ENCODE measurements around the gene TANC1.

Gene TANC1

DNA sequence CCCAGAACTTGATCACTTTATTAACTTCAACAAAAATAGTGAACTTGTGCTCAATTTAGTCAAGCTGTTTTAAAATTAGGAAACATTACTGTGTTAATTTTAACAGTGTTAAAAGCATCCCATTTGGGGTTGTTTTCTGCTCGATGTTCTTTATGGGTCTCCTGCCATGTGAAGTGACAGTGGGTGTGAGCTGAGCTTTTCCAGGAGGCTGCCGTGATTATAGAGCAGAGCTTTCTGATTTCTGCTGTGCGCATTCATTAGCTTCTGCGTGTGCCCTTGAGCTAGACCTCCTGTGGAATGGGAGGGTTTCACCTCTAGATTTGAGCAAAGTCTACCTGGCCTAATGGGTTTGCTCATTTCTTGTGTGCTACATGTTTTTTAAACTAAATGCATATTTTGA lies 196.6 kb downstream of the TANC1 start:
- no peak overlapping the region for H3K27ac ChIP-seq (ENCODE audit: low read depth, low read length)
- H3K4me3 ChIP-seq (ENCODE audit: low read depth in 1 of 5, low read length in 5 of 5) = no peak overlapping the region
- peaks cover under 1 to 11% (median 4%) of the 10 kb centered on the region in 5 donors for H3K36me3 ChIP-seq (ENCODE audit: control insufficient read depth in 5 of 5, insufficient read depth in 5 of 5, low read length in 5 of 5)
- H3K27me3 ChIP-seq (ENCODE audit: control insufficient read depth in 5 of 5, insufficient read depth in 4 of 5, low read length in 5 of 5) = no peaks in the 10 kb centered on the region
- peaks cover 0 to 16% (median 3%) of the 10 kb centered on the region in 5 donors for H3K4me1 ChIP-seq (ENCODE audit: control insufficient read depth in 5 of 5, insufficient read depth in 5 of 5, low read length in 5 of 5)
- H3K9ac ChIP-seq (ENCODE audit: low read length in 5 of 5) = no peak overlapping the region
- H3K9me3 ChIP-seq (ENCODE audit: control insufficient read depth in 5 of 5, low read length in 5 of 5) = peaks cover 0 to 3% (median 0%) of the 10 kb centered on the region in 5 donors

DNA sequence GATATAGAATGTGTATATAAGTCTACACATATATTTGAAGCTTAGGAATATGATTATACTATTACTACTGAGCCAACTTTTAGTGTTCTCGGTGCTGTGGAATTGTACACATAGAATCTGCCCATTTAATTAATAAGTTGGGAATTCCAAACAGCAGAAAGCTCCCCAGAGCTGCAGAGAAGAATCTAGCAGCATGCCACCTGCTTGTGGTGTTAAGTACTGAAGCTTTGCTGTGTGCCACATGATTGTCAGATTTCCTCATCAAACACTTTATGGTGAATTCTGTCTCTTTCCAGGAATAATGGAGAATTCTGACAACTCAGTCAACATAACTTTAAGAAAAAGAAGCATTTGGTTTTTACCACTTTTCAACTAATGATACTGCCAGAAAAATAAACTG lies 200.3 kb downstream of the TANC1 start:
- H3K9ac ChIP-seq (ENCODE audit: low read length in 5 of 5) = no peak overlapping the region
- H3K4me1 ChIP-seq (ENCODE audit: control insufficient read depth in 5 of 5, insufficient read depth in 5 of 5, low read length in 5 of 5) = peaks cover 2 to 19% (median 10%) of the 10 kb centered on the region in 5 donors
- H3K9me3 ChIP-seq (ENCODE audit: control insufficient read depth in 5 of 5, low read length in 5 of 5) = peaks cover 0 to 3% (median 0%) of the 10 kb centered on the region in 5 donors
- no peaks in the 10 kb centered on the region for H3K27me3 ChIP-seq (ENCODE audit: control insufficient read depth in 5 of 5, insufficient read depth in 4 of 5, low read length in 5 of 5)
- no peak overlapping the region for H3K27ac ChIP-seq (ENCODE audit: low read depth, low read length)
- no peak overlapping the region for H3K4me3 ChIP-seq (ENCODE audit: low read depth in 1 of 5, low read length in 5 of 5)
- H3K36me3 ChIP-seq (ENCODE audit: control insufficient read depth in 5 of 5, insufficient read depth in 5 of 5, low read length in 5 of 5) = peaks cover 3 to 15% (median 12%) of the 10 kb centered on the region in 5 donors

DNA sequence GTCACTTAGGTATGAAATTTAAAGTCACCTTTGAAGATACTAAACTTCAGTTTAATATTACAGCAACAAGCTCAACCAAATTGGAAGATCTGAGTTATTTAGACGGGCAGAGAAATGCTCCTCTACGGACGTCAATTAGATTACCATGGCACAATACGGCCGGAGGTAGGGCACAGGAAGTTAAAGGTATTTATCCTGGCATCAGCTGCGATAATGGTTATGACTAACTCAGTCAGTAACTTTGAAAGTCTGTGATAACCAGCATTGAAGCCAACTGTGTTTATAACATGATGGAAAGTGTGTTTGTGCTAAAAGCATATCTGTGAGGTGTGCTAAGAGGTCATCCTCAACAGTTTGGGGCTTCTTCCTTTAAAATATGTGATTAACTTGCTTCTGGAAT lies 200.7 kb downstream of the TANC1 start:
- Histone ChIP-seq H3K4me1 (ENCODE audit: control insufficient read depth in 5 of 5, insufficient read depth in 5 of 5, low read length in 5 of 5) (peaks cover 2 to 18% (median 10%) of the 10 kb centered on the region in 5 donors), H3K36me3 (ENCODE audit: control insufficient read depth in 5 of 5, insufficient read depth in 5 of 5, low read length in 5 of 5) (peaks cover 3 to 20% (median 17%) of the 10 kb centered on the region in 5 donors), H3K27me3 (ENCODE audit: control insufficient read depth in 5 of 5, insufficient read depth in 4 of 5, low read length in 5 of 5) (no peaks in the 10 kb centered on the region), H3K9me3 (ENCODE audit: control insufficient read depth in 5 of 5, low read length in 5 of 5) (peaks cover 0 to 3% (median 0%) of the 10 kb centered on the region in 5 donors), H3K27ac (ENCODE audit: low read depth, low read length) (no peak overlapping the region), H3K4me3 (ENCODE audit: low read depth in 1 of 5, low read length in 5 of 5) (no peak overlapping the region), H3K9ac (ENCODE audit: low read length in 5 of 5) (no peak overlapping the region)

DNA sequence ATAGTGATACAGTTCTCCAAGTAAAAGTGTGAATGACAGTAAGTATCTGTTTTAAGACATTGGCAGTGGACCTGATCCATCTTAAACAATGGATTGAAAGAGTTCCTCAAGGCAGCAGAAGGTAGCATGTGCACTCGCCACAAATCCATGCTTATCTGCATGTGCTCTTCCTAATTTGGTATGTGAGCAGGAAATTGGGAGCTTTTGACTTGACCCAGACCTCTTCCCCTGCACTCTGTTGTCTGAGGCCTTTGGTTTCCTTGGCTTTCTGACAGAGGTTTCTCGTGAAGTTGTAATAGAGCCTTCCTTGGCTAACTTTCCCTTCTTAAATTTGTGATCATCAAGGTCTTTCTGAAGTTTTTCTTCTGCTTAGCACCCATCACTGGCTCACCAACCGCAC lies 204.0 kb downstream of the TANC1 start:
- Histone ChIP-seq H3K36me3 (ENCODE audit: control insufficient read depth in 5 of 5, insufficient read depth in 5 of 5, low read length in 5 of 5) (peaks cover 6 to 33% (median 27%) of the 10 kb centered on the region in 5 donors), H3K9ac (ENCODE audit: low read length in 5 of 5) (no peak overlapping the region), H3K27ac (ENCODE audit: low read depth, low read length) (no peak overlapping the region), H3K4me1 (ENCODE audit: control insufficient read depth in 5 of 5, insufficient read depth in 5 of 5, low read length in 5 of 5) (peaks cover 2 to 12% (median 10%) of the 10 kb centered on the region in 5 donors), H3K4me3 (ENCODE audit: low read depth in 1 of 5, low read length in 5 of 5) (no peak overlapping the region), H3K27me3 (ENCODE audit: control insufficient read depth in 5 of 5, insufficient read depth in 4 of 5, low read length in 5 of 5) (no peaks in the 10 kb centered on the region), H3K9me3 (ENCODE audit: control insufficient read depth in 5 of 5, low read length in 5 of 5) (no peaks in the 10 kb centered on the region)

DNA sequence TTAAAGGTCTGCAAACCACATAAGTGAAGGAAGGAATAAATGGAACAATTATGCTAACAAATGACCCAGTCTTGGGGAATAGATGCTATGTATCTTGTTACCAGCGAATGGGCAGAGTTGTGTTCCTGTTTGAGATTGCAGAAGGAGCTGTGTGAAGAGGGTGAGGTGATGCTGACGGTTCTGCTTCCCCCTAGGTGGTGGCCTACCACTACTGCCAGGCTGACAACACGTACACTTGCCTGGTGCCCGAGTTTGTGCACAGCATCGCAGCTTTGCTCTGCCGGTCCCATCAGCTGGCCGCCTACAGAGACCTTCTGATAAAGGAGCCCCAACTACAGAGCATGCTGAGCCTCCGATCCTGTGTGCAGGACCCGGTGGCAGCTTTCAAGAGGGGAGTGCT lies 206.3 kb downstream of the TANC1 start:
- peaks cover 6 to 51% (median 42%) of the 10 kb centered on the region in 5 donors for H3K36me3 ChIP-seq (ENCODE audit: control insufficient read depth in 5 of 5, insufficient read depth in 5 of 5, low read length in 5 of 5)
- peaks cover 2 to 14% (median 10%) of the 10 kb centered on the region in 5 donors for H3K4me1 ChIP-seq (ENCODE audit: control insufficient read depth in 5 of 5, insufficient read depth in 5 of 5, low read length in 5 of 5)

DNA sequence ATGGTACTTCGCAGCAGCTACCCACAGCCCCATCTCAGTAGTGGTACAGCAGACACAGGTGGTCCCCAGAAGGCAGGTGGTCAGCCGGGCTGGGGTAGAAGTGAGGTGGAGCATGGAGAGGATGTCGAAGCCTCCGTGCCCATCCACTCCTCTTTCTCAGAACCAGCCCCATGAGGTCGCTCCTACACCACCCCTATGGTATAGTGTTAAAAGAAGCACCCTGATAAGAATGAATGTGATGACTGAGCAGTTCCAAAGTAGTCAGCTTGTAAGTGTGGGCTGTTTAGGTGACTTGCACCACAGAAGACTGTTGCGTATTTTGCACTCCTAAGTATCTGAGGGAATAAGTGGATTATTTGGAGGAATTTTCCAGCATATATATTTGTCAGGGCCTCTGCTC lies 206.7 kb downstream of the TANC1 start:
- H3K4me1 ChIP-seq (ENCODE audit: control insufficient read depth in 5 of 5, insufficient read depth in 5 of 5, low read length in 5 of 5) = peaks cover 2 to 14% (median 10%) of the 10 kb centered on the region in 5 donors
- no peaks in the 10 kb centered on the region for H3K9me3 ChIP-seq (ENCODE audit: control insufficient read depth in 5 of 5, low read length in 5 of 5)
- H3K27me3 ChIP-seq (ENCODE audit: control insufficient read depth in 5 of 5, insufficient read depth in 4 of 5, low read length in 5 of 5) = no peaks in the 10 kb centered on the region
- no peak overlapping the region for H3K27ac ChIP-seq (ENCODE audit: low read depth, low read length)
- H3K36me3 ChIP-seq (ENCODE audit: control insufficient read depth in 5 of 5, insufficient read depth in 5 of 5, low read length in 5 of 5) = peaks cover 4 to 54% (median 39%) of the 10 kb centered on the region in 5 donors
- no peak overlapping the region for H3K4me3 ChIP-seq (ENCODE audit: low read depth in 1 of 5, low read length in 5 of 5)
- H3K9ac ChIP-seq (ENCODE audit: low read length in 5 of 5) = no peak overlapping the region

More for the DNA sequence above, 206.3 kb downstream of the TANC1 start:
- Histone ChIP-seq H3K4me3 (ENCODE audit: low read depth in 1 of 5, low read length in 5 of 5) (no peak overlapping the region), H3K9ac (ENCODE audit: low read length in 5 of 5) (no peak overlapping the region), H3K9me3 (ENCODE audit: control insufficient read depth in 5 of 5, low read length in 5 of 5) (no peaks in the 10 kb centered on the region), H3K27me3 (ENCODE audit: control insufficient read depth in 5 of 5, insufficient read depth in 4 of 5, low read length in 5 of 5) (no peaks in the 10 kb centered on the region), H3K27ac (ENCODE audit: low read depth, low read length) (no peak overlapping the region)

DNA sequence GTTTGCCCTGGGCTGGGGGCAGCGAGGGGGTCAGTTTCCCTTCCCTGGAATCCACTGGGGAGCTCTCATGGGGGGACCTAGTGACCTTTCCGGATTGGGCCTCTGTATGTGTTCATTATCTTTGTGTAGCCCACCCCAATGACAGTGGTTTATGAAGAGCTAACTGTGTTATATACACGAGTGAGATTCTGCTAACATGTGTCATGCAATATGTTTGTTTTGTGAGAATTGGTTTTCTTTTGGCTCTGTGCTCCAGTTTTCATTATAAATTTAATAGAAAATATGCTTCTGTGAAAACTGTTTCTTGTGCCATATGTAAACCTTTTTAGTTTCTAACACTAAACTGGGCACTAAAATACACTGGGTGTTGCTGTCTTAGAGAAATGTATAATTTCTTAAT lies 207.5 kb downstream of the TANC1 start:
- Histone ChIP-seq H3K4me1 (ENCODE audit: control insufficient read depth in 5 of 5, insufficient read depth in 5 of 5, low read length in 5 of 5) (peaks cover 2 to 14% (median 10%) of the 10 kb centered on the region in 5 donors), H3K27me3 (ENCODE audit: control insufficient read depth in 5 of 5, insufficient read depth in 4 of 5, low read length in 5 of 5) (no peaks in the 10 kb centered on the region), H3K9me3 (ENCODE audit: control insufficient read depth in 5 of 5, low read length in 5 of 5) (no peaks in the 10 kb centered on the region), H3K4me3 (ENCODE audit: low read depth in 1 of 5, low read length in 5 of 5) (no peak overlapping the region), H3K36me3 (ENCODE audit: control insufficient read depth in 5 of 5, insufficient read depth in 5 of 5, low read length in 5 of 5) (peaks cover 3 to 54% (median 36%) of the 10 kb centered on the region in 5 donors), H3K9ac (ENCODE audit: low read length in 5 of 5) (no peak overlapping the region), H3K27ac (ENCODE audit: low read depth, low read length) (no peak overlapping the region)

DNA sequence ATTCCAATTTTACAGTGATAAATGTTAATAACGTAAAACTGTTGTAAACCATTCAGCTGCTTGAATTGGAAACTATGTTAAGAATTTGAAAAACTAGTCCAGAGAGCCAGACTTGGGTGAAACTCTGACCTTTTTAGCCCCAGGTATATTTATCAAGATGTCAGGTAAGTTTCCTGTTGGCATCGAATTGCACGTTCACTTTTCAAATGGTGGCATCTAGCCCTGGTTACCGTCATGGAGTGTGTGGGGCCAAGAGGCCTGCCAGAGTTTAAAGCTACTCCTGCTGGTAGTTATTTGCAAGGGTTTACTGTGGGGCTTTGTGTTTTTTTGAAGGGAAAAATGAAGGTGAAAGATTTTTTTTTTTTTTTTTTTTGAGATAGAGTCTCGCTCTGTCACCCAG lies 208.1 kb downstream of the TANC1 start:
- H3K4me1 ChIP-seq (ENCODE audit: control insufficient read depth in 5 of 5, insufficient read depth in 5 of 5, low read length in 5 of 5) = peaks cover 2 to 14% (median 10%) of the 10 kb centered on the region in 5 donors
- no peak overlapping the region for H3K9ac ChIP-seq (ENCODE audit: low read length in 5 of 5)
- H3K27me3 ChIP-seq (ENCODE audit: control insufficient read depth in 5 of 5, insufficient read depth in 4 of 5, low read length in 5 of 5) = no peaks in the 10 kb centered on the region
- no peak overlapping the region for H3K4me3 ChIP-seq (ENCODE audit: low read depth in 1 of 5, low read length in 5 of 5)
- peaks cover 3 to 49% (median 34%) of the 10 kb centered on the region in 5 donors for H3K36me3 ChIP-seq (ENCODE audit: control insufficient read depth in 5 of 5, insufficient read depth in 5 of 5, low read length in 5 of 5)
- no peak overlapping the region for H3K27ac ChIP-seq (ENCODE audit: low read depth, low read length)
- H3K9me3 ChIP-seq (ENCODE audit: control insufficient read depth in 5 of 5, low read length in 5 of 5) = no peaks in the 10 kb centered on the region

DNA sequence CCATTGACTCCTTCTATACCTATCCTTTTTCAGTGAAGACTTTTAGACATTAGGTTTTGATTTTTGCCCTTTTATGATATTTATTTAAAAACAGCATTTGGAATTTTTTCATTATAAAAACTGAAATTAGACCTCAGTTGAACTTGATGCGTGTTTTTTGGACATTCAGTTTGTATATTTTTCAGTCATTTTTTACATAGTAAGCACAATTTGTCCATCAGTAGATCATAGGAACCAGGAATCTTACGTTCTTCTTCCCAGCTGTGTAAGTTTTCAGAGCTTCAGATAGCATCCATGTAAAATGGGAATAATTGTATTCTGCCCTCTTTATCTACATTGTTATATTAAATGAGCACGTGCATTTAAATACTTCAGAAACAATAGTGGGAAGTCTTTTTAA lies 208.9 kb downstream of the TANC1 start:
- Histone ChIP-seq H3K27ac (ENCODE audit: low read depth, low read length) (no peak overlapping the region), H3K27me3 (ENCODE audit: control insufficient read depth in 5 of 5, insufficient read depth in 4 of 5, low read length in 5 of 5) (no peaks in the 10 kb centered on the region), H3K4me1 (ENCODE audit: control insufficient read depth in 5 of 5, insufficient read depth in 5 of 5, low read length in 5 of 5) (peaks cover 2 to 9% (median 5%) of the 10 kb centered on the region in 5 donors), H3K4me3 (ENCODE audit: low read depth in 1 of 5, low read length in 5 of 5) (no peak overlapping the region), H3K36me3 (ENCODE audit: control insufficient read depth in 5 of 5, insufficient read depth in 5 of 5, low read length in 5 of 5) (peaks cover 3 to 49% (median 34%) of the 10 kb centered on the region in 5 donors), H3K9me3 (ENCODE audit: control insufficient read depth in 5 of 5, low read length in 5 of 5) (no peaks in the 10 kb centered on the region), H3K9ac (ENCODE audit: low read length in 5 of 5) (no peak overlapping the region)

DNA sequence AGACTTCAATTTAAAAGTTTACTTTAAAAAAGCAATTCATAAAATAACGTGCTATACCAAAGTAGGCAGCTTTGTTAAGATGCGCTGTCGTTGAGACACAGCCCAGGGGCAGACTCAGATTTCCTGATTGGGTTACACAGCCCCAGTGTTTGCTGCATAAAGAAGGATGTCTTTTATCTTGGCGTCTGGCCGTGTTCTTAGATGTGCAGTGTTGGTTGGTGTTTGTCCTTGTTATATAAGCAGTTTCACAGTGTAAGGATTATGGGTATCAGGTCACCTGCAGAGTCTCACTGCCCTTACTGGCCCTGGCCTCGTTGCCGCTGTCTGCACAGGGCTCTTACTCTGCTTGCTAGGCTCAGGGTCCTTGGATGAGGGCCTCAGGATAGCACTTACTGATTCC lies 209.5 kb downstream of the TANC1 start:
- Histone ChIP-seq H3K4me3 (ENCODE audit: low read depth in 1 of 5, low read length in 5 of 5) (no peak overlapping the region), H3K27ac (ENCODE audit: low read depth, low read length) (no peak overlapping the region), H3K4me1 (ENCODE audit: control insufficient read depth in 5 of 5, insufficient read depth in 5 of 5, low read length in 5 of 5) (peaks cover 0 to 3% (median 0%) of the 10 kb centered on the region in 5 donors), H3K9me3 (ENCODE audit: control insufficient read depth in 5 of 5, low read length in 5 of 5) (no peaks in the 10 kb centered on the region), H3K36me3 (ENCODE audit: control insufficient read depth in 5 of 5, insufficient read depth in 5 of 5, low read length in 5 of 5) (peaks cover 3 to 49% (median 34%) of the 10 kb centered on the region in 5 donors), H3K9ac (ENCODE audit: low read length in 5 of 5) (no peak overlapping the region), H3K27me3 (ENCODE audit: control insufficient read depth in 5 of 5, insufficient read depth in 4 of 5, low read length in 5 of 5) (no peaks in the 10 kb centered on the region)
